OCI-LY7 (cell line): ENCODE results near the gene BIK.

Experiments
- CTCF ChIP-seq: fragments of 200-600 bp; sonication (generic); conservative IDR thresholded peaks from 2 replicates; pipeline ENCODE4 v1.5.1; 2014; ENCODE audit warnings: mild to moderate bottlenecking, antibody characterized with exemption, low read length, moderate library complexity, mixed read lengths
- EZH2phosphoT487 ChIP-seq: fragments of 200-600 bp; sonication (generic); IDR thresholded peaks from 2 replicates; pipeline ENCODE4 v1.6.1; 2018; ENCODE audit warnings: low read depth, borderline replicate concordance, mild to moderate bottlenecking, mixed run types, antibody characterized with exemption, low read length, moderate library complexity, mixed read lengths

GRCh38 chr22:43085658-43086606 lies 24.6 kb upstream of the BIK start:
- no peak for TF ChIP-seq CTCF
- no peak for TF ChIP-seq EZH2phosphoT487
